Aorta (tissue), 5 donors: ENCODE data around the gene WARS2. TPM values are rescaled to one million over a fixed set of nuclear protein-coding genes. Genes with fewer than 3 reads are reported as not detected.

ENCODE experiments used
- ATAC-seq: fragments of 200-7000 bp; cut with Tn5 transposase; one replicate; pipeline ENCODE4 v1.9.1; 2022; ENCODE audit warnings: moderate library complexity; ENCODE audit not compliant: low FRiP score
- DNase-seq, 2 donors: peaks; one replicate each; pipeline ENCODE4 v3.0.0-alpha.2; 2020
- H3K27ac ChIP-seq, 2 donors: one replicate each; pipeline ENCODE4 v1.5.1; 2013; ENCODE audit warnings: low read length in 2 of 2, mild to moderate bottlenecking in 2 of 2, moderate library complexity in 2 of 2, control low read depth in 1 of 2, inconsistent platforms in 1 of 2, low read depth in 1 of 2
- H3K27me3 ChIP-seq, 2 donors: one replicate each; pipeline ENCODE4 v1.6.1; 2013; ENCODE audit warnings: control low read depth in 1 of 2, low read length in 1 of 2, mild to moderate bottlenecking in 1 of 2, moderate library complexity in 1 of 2; ENCODE audit not compliant: insufficient read depth in 2 of 2, control insufficient read depth in 1 of 2
- H3K36me3 ChIP-seq, 2 donors: one replicate each; pipeline ENCODE4 v1.6.1; 2013; ENCODE audit warnings: control low read depth in 1 of 2, low read length in 1 of 2, mild to moderate bottlenecking in 1 of 2; ENCODE audit not compliant: insufficient read depth in 2 of 2, control insufficient read depth in 1 of 2
- H3K4me1 ChIP-seq, 2 donors: one replicate each; pipeline ENCODE4 v1.6.1; 2013; ENCODE audit warnings: low read length in 2 of 2, control low read depth in 1 of 2, mild to moderate bottlenecking in 1 of 2, moderate library complexity in 1 of 2; ENCODE audit not compliant: insufficient read depth in 2 of 2, control insufficient read depth in 1 of 2
- H3K4me3 ChIP-seq, 2 donors: one replicate each; pipeline ENCODE4 v1.5.1; 2013; ENCODE audit warnings: low read length in 2 of 2, control low read depth in 1 of 2, mild to moderate bottlenecking in 1 of 2
- H3K9me3 ChIP-seq: one replicate; pipeline ENCODE4 v1.6.1; 2013; ENCODE audit warnings: mild to moderate bottlenecking, low read length; ENCODE audit not compliant: control insufficient read depth
- WGBS, 2 donors: extraction: QIAGEN DNeasy Blood & Tissue Kit; methylation state at CpG; one replicate each; pipeline ENCODE4 v1.1.7; 2013; 5-methylcytosine and 5-hydroxymethylcytosine counted together
- intact Hi-C, 2 donors: fragments of 100-400 bp; cut with DNase I; formaldehyde crosslinking; loops; one replicate each; pipeline versions ENCODE4 v1.14.2 to v1.15.0; 2022
- polyA plus RNA-seq, 2 donors: library from polyadenylated mRNA; stranded (reverse); fragments of 200-250 nt; gene quantifications; one replicate each; pipeline ENCODE4 v1.2.3, GENCODE V29; 2013
- total RNA-seq, 2 donors: library from RNA; stranded (reverse); fragmentation: NEBNext Ultra II Directional; extraction: Animal tissue kit (Norgen Biotek cat#: 25700); gene quantifications; one replicate each; pipeline ENCODE4 v1.2.1, GENCODE V29; 2021
- donor health status: healthy with polysubstance abuse.
- donor health status: Bipolar disorder and iron deficiency.
- donor health status: DM: no; HTN: no; CAD: no.
- donor health status: DM: no; HTN: no; CAD: no.
- donor health status: DM: yes; HTN: yes; CAD: no.

WARS2 gene
- total and polyA plus RNA-seq, 4 donors, result 6.6 to 11.5 (median 8.7) TPM

DNA sequence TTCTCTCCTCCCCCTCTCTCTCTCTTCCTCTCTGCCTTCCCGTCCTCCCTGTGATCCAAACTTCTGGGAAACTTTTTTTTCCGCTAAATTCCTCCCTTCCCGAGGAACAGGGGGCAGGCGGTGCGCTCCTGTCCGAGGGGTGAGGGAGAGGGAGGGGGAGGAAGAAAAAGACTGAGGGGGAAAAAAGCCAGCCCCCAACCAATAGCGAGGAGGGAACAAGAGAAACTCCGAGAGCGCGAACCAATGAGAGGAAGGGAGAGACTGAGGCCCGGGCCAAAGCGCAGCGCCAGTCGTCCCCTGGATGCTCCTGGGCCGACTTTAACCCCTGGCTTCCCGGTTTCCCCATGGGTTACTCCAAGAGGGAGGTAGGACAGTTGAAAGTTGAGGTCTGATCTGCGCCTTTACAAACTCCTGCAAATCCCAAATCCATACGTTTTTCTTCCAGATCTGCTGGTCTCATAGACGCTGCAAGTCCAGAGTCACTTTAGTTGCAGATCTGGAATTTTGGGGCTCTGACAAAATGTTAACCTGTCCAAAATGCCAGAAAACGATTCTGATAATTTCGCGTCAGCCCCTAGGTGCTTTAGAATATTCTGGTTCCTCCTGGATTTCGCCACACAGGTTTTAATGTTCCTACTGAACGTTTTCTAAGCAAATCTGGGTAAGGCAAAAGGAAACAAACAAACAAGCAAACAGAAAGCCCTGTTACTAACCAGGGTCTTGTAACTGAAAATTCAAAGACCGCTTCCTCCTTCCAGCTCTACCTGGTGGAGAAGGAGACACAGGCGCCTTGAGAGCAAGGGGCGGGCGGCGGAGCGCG lies 152.1 kb downstream of the WARS2 start, which contains the start of gene TBX15:
TBX15 (minus strand) TSS at position 158 of the 820 bp plus-strand sequence. CDS start 548 bp downstream, outside the sequence.
- intact Hi-C loops, result no loop called here
- ATAC-seq, result no peak
- H3K36me3 ChIP-seq, result no peaks in the 10 kb centered on the region
- WGBS, 2 donors, result 15 to 18% methylated on average over 30 to 31 of the region's 31 CpGs
- no peaks in the 10 kb centered on the region for H3K9me3 ChIP-seq
- peaks cover 0 to 6% of the 10 kb centered on the region in 2 donors for H3K27me3 ChIP-seq
- no peaks in the 10 kb centered on the region for H3K4me1 ChIP-seq
- H3K27ac ChIP-seq, result no peak within 1 kb of the TSS
- H3K4me3 ChIP-seq, result peak within 1 kb of the TSS; percentile 39 to 40
- no peak for DNase-seq

- no peak for DNase-seq
- Histone ChIP-seq H3K36me3 (no peaks in the 10 kb centered on the region), H3K27me3 (peaks cover 0 to 6% of the 10 kb centered on the region in 2 donors), H3K9me3 (no peaks in the 10 kb centered on the region), H3K4me3 (peak overlapping the region; percentile 39 to 40), H3K27ac (no peak overlapping the region), H3K4me1 (no peaks in the 10 kb centered on the region)
- WGBS, 2 donors, result 1 to 2% methylated on average over 62 to 65 of the region's 65 CpGs
- ATAC-seq, result peak; percentile 69
- intact Hi-C loops, result no loop called here
Measured at GRCh38 chr1:118987468-118988185, 152.8 kb downstream of the WARS2 start.

DNA sequence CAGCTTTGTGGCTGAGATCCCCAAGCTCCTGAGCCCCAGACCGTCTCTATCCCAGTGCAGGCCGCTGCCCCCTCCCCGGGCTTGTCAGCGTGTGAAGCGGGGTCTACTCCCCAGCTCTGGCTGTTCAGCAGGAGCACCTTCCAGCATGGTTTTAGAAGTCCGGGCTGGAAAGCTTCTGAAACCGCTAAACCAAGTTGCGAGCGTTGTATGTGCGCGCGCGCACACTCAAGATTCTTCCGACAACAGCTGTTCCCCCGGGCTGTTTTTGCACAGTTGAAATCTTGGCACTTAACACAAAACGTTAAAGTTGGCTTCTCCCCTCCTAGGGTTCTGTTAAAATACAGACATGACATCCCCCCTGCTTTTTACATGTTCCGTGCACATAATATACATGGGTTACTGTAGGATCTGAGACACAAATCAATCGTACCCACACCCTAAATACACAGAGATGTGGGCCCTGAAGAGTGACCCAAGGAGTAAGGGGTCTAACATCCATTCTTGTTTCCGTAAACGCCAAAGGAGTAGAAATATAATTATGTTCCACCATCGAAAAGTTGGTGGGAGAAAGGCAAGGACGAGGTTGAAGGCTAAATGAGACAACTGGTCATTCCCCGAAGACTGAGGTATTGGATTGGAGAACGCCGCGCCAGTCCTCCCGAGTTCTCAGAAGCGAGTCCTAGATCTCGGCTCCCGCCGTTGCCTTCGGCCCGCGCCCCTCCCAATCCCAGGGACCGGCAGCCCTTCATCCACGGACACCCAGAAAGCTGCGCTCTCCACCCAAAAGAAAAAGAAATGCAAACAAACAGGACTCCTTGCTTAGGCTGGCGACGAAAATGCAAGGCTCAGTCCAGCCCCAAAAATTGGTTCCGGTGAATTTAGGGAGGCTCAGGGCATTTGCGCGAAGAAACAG lies 153.6 kb downstream of the WARS2 start:
- Histone ChIP-seq H3K4me1 (no peaks in the 10 kb centered on the region), H3K9me3 (no peaks in the 10 kb centered on the region), H3K27me3 (peaks cover 0 to 6% of the 10 kb centered on the region in 2 donors), H3K4me3 (peak overlapping the region; percentile 39 to 40), H3K36me3 (no peaks in the 10 kb centered on the region), H3K27ac (no peak overlapping the region)
- DNase-seq (no peak), ATAC-seq (no peak)
- intact Hi-C loops, result no loop called here
- WGBS, 2 donors, result 12 to 17% methylated on average over 42 of the region's 42 CpGs

DNA sequence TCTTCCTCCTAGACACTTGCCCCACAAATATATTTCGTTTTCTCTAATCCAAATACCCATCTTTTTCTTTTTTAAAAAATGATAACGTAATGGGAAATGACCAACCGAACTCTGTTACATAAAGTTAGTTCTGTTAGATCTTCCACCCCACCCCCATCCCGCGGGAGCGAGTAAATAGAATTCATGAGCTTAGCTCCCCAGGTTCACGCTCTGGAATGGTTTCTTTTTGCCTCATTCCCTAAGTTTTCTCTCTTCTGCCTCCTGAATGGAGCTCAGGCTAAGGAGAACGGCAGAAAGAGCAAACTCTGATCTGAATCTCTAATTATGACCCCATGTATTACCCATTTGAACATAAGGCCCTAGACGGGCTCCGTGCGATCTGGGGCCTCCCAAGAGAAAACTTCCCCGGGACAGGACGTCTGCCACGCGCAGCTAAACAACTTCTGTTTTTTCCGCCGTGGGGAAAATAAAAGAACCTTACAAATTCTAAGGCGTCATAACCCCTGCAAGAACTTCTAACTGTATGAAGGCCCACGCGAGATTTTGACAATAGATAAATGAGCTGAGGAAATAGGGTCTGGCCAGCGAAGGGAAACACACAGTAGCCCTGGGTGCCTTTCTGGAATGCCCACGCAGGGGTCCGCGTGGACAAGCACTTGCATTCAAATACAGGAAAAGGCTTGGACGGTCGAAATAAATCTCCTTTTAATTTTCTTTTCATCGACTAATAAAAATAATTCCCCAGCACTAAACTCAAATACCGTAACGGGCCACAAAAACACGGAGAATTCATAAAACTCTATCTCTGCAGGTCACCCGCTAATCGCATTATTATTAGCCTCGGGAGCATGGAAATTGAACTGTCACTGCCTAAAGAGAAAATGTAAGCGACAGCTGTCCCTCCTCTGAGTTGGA lies 154.6 kb downstream of the WARS2 start:
- WGBS, 2 donors, result 24 to 31% methylated on average over 34 of the region's 34 CpGs
- peaks cover 0 to 6% of the 10 kb centered on the region in 2 donors for H3K27me3 ChIP-seq
- no peak overlapping the region for H3K27ac ChIP-seq
- ATAC-seq (no peak), DNase-seq (no peak)
- H3K36me3 ChIP-seq, result no peaks in the 10 kb centered on the region
- intact Hi-C loops, result no loop called here
- no peaks in the 10 kb centered on the region for H3K4me1 ChIP-seq
- no peaks in the 10 kb centered on the region for H3K9me3 ChIP-seq
- H3K4me3 ChIP-seq, result no peak overlapping the region

GRCh38 chr1:118984722-118985639 lies 155.5 kb downstream of the WARS2 start:
- WGBS, 2 donors, result 43 to 46% methylated on average over 48 of the region's 48 CpGs
- Histone ChIP-seq H3K4me1 (no peaks in the 10 kb centered on the region), H3K4me3 (no peak overlapping the region), H3K9me3 (no peaks in the 10 kb centered on the region), H3K27ac (no peak overlapping the region), H3K36me3 (no peaks in the 10 kb centered on the region), H3K27me3 (peaks cover 0 to 6% of the 10 kb centered on the region in 2 donors)
- DNase-seq (no peak), ATAC-seq (no peak)
- intact Hi-C loops, result no loop called here

GRCh38 chr1:118984086-118984721 lies 156.2 kb downstream of the WARS2 start:
- no peak for DNase-seq
- no peak overlapping the region for H3K27ac ChIP-seq

GRCh38 chr1:118983558-118984041 lies 156.9 kb downstream of the WARS2 start:
- intact Hi-C loops, result no loop called here

More at GRCh38 chr1:118984086-118984721, 156.2 kb downstream of the WARS2 start:
- Histone ChIP-seq H3K9me3 (no peaks in the 10 kb centered on the region), H3K36me3 (no peaks in the 10 kb centered on the region), H3K27me3 (peaks cover 0 to 4% of the 10 kb centered on the region in 2 donors), H3K4me1 (no peaks in the 10 kb centered on the region), H3K4me3 (no peak overlapping the region)
- ATAC-seq, result no peak
- WGBS, 2 donors, result 18 to 23% methylated on average over 43 of the region's 43 CpGs
- intact Hi-C loops, result no loop called here

More at GRCh38 chr1:118983558-118984041, 156.9 kb downstream of the WARS2 start:
- Histone ChIP-seq H3K36me3 (no peaks in the 10 kb centered on the region), H3K27me3 (peaks cover 0 to 4% of the 10 kb centered on the region in 2 donors), H3K27ac (no peak overlapping the region), H3K4me1 (no peaks in the 10 kb centered on the region), H3K4me3 (no peak overlapping the region), H3K9me3 (no peaks in the 10 kb centered on the region)
- no peak for DNase-seq
- ATAC-seq, result no peak
- 59 to 61% methylated on average over 22 of the region's 22 CpGs for WGBS, 2 donors
